ENCODE data around the gene ECE1. TPM values are rescaled to one million over a fixed set of nuclear protein-coding genes. Genes with fewer than 3 reads are reported as not detected.
A peak's percentile ranks its signal among the peaks of the same experiment; 100 is the strongest.

Gene ECE1
- 19.3 and 50.4 TPM in 2 replicates for total RNA-seq (2014; rRNA removed; shearing (Covaris generic))

DNA sequence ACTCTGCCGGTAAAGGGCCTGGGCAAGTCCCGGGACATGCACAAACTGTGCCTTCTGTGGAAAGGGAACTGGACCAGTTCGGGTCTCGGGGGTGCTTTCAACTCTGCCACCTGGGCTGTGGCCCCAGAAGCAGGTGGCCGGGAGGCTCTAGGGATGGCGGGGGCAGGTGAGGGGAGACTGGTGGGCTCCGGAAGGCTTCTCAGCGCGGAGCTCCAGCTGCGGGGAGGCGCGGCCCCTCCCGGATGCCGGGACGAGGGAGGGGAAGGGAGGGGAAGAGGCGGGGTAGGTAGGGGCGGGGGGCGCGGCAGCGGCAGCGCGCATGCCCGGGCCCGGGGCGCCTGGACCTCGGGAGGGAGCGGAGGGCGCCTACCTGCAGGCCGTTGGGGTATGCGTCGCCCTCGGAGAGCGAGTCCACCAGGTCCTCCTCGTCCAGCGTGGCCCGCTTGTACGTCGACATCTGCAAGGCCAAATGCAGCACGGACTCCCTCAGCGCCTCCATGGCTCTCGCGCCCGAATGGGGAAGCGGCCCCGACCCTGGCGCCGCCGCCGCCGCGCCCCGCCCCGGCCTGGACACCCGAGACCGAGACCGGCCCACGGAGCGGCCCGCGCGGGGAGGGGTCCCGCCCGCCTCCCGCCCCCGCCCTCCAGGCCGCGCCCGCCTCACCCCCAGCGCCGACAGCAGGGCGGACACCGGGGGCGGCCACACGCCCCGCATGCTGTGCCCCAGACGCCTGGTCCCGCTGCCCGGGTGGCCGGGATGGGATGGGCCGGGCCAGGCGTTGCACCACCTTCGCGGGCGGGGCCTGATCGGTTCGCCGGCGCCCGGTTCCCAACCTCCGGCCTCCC, at the start of gene ECE1:
Gene ECE1, minus strand, starts transcription at position 764 of the 846 bp plus-strand sequence. Its CDS starts 49 bp downstream, at position 715.
- no peak for DNase-seq (ENCODE audit: low spot score)

DNA sequence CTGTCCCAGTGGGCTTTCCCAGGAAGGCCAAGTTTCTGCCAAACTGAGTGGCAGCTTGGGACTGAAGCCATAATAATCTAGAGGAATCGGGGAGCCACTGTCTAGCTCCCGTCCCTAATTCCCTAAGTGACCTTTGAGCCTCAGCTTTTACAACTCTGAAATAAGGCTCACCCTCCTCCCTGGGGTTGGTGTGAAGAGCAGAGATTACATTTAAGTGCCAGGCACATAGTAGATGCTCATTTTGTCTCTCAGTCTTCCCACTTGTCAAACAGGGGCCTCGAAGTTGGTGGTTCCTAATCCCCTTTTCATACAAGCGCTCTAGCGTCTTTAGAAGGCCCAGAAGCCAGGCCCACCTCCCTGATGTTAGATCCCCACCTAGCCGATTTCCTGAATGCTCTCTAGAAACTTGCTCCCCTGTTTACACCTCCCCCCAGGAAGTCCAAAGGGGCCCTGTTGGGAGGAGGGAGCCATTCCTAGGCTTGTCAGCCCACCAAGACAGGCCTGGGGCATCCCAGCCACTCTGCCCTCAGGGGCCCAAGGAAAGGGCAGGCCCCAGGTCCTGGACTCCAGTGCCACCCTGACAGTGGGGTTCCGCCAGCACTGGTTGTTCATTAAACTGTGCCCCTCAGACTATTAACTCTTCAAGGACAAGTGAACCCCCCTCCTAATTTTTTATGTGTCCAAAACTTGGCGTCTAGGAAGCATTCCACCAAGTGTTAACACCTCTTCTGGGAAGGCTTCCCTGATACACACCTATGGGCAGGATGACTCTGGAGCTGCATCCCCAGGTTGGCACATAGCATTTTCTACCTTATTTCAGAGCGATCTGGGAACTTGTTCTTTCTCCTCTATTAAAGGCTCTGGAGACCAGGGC, 49.3 kb upstream of the ECE1 start:
- DNase-seq (ENCODE audit: low spot score) = no peak
- in situ Hi-C loops (cut with HindIII; ENCODE audit: low sequenced_read_pairs) = no loop called here

More for the DNA sequence above, at the start of gene ECE1:
- in situ Hi-C loops (cut with HindIII; ENCODE audit: low sequenced_read_pairs) = no loop called here

DNA sequence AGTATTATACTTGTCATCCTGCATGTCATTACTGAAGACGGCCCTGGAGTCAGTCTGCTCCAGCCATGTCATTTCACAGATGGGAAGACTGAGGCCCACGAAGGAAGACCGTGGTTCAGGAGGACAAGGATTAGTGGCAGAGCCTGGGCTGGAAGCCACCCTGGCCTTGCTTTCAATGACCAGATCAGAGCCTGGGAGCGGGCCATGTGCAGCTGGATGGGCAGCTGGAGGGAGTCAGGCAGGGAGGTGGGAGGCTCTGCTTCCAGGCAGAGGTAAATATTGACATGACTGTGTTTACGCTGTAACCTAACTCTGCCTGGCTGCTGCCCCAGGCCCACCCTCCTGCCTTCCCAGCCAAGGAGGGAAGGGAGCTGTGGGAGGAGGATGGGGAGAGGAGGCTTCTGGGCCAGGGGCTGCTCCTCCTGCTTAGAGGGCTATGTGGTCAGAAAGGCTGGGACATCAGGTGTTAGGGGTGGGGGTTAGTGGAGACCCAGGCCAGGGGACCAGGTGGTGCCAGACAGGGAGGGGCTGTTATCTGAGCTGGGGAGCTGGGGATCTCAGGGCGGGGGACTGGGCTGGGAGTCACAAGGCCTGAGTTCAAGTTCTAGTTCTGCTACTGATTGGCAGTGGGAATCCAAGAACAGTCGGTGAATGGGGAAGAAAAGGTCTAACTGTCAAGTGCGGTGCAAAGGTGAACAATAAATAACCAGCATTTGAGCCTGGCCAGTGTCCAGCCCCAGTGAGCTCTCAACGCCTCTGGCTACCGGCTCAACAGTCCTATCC, 48.5 kb upstream of the ECE1 start:
- in situ Hi-C loops (cut with HindIII; ENCODE audit: low sequenced_read_pairs) = no loop called here
- no peak for DNase-seq (ENCODE audit: low spot score)

- in situ Hi-C loops (cut with HindIII; ENCODE audit: low sequenced_read_pairs) = no loop called here
- no peak for DNase-seq (ENCODE audit: low spot score)
Observed at GRCh38 chr1:21337928-21338572, 47.8 kb upstream of the ECE1 start.

DNA sequence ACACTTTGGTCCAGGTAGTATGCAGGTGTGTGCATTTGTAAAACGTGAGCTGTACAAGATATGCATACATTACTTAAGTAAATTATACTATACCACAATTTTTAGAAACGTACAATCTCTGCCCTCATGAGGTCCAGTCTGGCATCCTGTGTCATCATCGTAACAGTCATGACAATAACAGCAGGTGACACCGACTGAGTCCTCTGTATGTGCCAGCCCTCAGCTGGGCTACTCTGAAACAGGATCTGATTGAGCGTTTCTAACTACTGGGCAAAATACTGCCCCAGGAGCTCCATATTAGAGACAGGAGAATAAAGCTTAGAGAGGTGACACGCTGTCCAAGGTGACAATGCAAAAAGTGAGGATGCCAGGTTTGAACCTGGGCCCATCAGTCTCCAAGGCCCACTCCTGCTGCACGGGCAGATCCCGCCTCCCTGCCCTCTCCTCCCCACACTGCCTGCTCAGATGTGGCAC, 47.2 kb upstream of the ECE1 start:
- no peak for DNase-seq (ENCODE audit: low spot score)
- in situ Hi-C loops (cut with HindIII; ENCODE audit: low sequenced_read_pairs) = no loop called here

GRCh38 chr1:21337010-21337437, 46.8 kb upstream of the ECE1 start:
- in situ Hi-C loops (cut with HindIII; ENCODE audit: low sequenced_read_pairs) = no loop called here
- no peak for DNase-seq (ENCODE audit: low spot score)

DNA sequence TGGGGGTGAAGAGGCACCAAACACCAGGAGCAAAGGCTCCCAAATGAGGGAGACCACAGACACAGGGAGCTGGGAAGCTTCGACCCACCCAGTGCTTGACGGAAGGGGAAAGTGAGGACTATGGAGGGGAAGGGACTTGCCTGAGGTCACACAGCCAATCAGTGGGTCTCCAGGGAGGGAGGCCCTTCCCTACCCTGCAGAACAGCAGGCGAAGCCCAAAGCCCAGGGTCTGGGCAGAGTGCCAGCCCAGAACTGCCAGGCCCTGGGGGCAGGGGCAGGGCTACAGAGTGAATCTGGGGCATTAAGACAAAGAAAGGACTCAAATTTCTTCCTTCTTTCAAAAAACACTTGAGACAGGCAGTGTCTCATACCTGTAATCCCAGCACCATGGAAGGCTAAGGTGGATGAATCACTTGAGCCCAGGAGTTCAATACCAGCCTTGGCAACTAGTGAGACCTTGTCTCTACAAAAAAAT, 45.5 kb upstream of the ECE1 start:
- DNase-seq (ENCODE audit: low spot score) = no peak
- in situ Hi-C loops (cut with HindIII; ENCODE audit: low sequenced_read_pairs) = no loop called here

DNA sequence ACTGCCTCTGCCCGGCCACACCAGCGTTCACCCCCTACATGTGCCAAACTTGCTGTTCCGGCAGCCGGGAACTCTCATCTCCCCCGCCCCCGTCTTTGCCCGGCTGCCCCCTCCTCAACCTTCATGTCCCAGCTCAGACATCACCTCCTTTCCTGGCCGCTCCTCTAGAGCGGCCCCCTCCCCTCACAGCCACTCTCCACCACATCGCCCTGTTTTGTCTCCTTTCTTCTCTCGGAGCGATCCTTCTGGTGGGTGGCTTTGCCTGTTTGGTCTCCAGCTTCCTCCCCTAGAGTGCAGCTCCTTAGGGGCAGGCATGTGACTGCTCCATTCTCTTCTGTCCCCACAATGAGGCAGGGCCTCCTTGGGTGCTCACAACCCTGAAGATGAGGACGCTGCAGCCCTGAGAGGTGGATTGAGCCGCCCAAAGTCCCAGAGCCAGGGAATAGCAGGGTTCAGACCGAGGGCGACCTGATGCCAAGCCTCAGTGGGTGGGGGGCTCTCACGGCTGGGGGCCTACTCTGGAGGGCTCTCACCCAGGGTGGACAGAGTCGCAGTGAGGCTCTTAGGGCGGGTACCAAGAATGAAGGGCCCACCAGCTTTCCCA, 44.9 kb upstream of the ECE1 start:
- no peak for DNase-seq (ENCODE audit: low spot score)
- in situ Hi-C loops (cut with HindIII; ENCODE audit: low sequenced_read_pairs) = no loop called here

- in situ Hi-C loops (cut with HindIII; ENCODE audit: low sequenced_read_pairs) = no loop called here
- DNase-seq (ENCODE audit: low spot score) = peak; percentile 48
Observed at GRCh38 chr1:21334214-21335087, 44.2 kb upstream of the ECE1 start.

- DNase-seq (ENCODE audit: low spot score) = no peak
- in situ Hi-C loops (cut with HindIII; ENCODE audit: low sequenced_read_pairs) = no loop called here
Observed at GRCh38 chr1:21333824-21334213, 43.6 kb upstream of the ECE1 start.

DNA sequence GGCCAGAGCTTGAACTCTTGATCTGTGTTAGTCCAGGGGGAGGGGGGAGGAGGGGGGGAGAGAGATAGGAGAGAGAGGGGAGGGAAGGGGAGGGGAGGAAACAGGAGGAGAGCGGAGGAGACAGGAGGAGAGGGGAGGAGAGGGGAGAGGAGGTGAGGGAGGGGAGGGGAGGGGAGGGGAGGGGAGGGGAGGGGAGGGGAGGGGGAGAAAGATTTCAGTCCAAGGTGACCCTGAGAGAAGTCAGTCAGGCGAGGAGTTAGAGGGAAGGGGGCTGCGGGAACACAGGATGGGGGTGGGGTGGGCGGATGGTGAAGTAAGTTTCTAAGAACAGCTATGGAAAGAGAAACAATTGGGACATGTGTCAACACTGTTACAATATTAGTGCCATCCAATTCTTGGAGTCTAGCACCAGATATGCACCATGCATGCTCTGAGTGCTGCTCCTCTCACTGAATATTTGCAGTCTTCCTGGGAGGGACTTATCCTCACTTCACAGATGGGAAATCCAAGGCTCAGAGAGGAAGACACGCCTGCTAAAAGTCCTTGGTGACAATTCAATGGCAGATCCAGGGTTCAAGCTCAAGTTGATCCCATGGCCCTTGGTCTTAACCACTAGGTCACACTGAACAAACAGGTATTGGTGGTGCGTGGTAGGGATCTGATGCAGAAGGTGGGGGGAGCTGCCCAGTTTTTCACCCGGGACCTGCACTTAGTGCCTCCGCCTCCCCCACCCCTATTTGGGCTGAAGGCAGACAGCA, 42.5 kb upstream of the ECE1 start:
- in situ Hi-C loops (cut with HindIII; ENCODE audit: low sequenced_read_pairs) = no loop called here
- DNase-seq (ENCODE audit: low spot score) = no peak

- DNase-seq (ENCODE audit: low spot score) = no peak
- in situ Hi-C loops (cut with HindIII; ENCODE audit: low sequenced_read_pairs) = no loop called here
Observed at GRCh38 chr1:21331752-21332478, 41.7 kb upstream of the ECE1 start.

DNA sequence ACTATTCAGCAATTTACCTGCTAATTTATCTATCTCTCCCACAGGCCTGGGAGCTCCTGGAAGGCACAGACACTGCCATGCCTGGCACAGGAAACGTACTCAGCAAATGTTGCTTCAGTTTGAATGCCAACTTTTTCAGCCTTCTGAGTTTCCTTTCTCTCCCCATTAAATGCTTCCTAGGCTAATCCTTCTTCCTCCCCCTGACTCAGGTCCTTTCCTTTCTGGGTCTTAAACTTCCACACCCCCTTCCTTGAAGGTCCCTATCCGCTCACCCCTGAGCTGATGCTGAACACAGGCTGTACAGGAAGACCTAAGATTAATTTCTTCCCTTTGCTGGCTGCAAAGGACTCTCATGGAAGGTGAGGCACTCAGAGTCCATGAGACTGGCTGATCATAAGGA, 40.3 kb upstream of the ECE1 start:
- in situ Hi-C loops (cut with HindIII; ENCODE audit: low sequenced_read_pairs) = no loop called here
- no peak for DNase-seq (ENCODE audit: low spot score)

DNA sequence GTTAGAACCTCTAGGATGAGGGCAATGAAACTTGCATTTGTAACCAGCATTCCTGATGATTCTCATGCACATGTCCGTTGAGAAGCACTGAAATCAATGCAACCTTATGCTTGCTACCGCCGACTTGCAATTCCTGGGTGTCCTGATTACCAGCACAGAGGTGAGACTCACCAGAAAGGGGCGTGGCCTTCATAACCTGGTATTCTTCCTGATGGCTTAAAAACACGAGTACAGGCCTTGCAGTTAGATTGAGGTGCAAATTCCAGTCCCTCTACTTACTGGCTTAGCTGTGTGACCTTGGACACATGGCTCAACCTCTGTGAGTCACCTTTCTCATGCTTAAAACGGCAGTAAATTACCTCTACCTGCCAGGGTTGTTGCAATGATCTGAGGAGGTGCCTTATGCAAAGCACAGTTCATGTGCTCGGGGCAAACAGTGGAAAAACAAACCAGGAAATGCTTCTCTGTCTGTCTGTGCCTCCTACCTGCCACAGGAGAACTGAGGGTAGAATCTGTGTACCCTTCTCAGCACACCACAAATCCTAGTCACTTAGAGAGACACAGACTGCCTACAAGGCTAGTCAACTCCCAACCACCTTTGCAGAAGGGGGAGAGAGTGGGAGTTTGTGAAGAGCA, 39.1 kb upstream of the ECE1 start:
- in situ Hi-C loops (cut with HindIII; ENCODE audit: low sequenced_read_pairs) = loop anchor here (5.0 kb wide), 1 partner anchor 57 kb away; no protein-coding TSS in a partner anchor
- DNase-seq (ENCODE audit: low spot score) = no peak

- no peak for DNase-seq (ENCODE audit: low spot score)
- in situ Hi-C loops (cut with HindIII; ENCODE audit: low sequenced_read_pairs) = loop anchor here (5.0 kb wide), 1 partner anchor 55 kb away; no protein-coding TSS in a partner anchor
Observed at GRCh38 chr1:21327566-21328323, 37.5 kb upstream of the ECE1 start.

All from G401 (cell line).